ENCODE measurements around the gene NLGN1.

NLGN1 gene

GRCh38 chr3:173567997-173568396 lies 170.5 kb downstream of the NLGN1 start:
- TF ChIP-seq SIN3A (IDR thresholded peaks at IDR 0.05; ENCODE audit: borderline replicate concordance, insufficient read depth, low read length) = no peak
- TF ChIP-seq, protein P1, sequence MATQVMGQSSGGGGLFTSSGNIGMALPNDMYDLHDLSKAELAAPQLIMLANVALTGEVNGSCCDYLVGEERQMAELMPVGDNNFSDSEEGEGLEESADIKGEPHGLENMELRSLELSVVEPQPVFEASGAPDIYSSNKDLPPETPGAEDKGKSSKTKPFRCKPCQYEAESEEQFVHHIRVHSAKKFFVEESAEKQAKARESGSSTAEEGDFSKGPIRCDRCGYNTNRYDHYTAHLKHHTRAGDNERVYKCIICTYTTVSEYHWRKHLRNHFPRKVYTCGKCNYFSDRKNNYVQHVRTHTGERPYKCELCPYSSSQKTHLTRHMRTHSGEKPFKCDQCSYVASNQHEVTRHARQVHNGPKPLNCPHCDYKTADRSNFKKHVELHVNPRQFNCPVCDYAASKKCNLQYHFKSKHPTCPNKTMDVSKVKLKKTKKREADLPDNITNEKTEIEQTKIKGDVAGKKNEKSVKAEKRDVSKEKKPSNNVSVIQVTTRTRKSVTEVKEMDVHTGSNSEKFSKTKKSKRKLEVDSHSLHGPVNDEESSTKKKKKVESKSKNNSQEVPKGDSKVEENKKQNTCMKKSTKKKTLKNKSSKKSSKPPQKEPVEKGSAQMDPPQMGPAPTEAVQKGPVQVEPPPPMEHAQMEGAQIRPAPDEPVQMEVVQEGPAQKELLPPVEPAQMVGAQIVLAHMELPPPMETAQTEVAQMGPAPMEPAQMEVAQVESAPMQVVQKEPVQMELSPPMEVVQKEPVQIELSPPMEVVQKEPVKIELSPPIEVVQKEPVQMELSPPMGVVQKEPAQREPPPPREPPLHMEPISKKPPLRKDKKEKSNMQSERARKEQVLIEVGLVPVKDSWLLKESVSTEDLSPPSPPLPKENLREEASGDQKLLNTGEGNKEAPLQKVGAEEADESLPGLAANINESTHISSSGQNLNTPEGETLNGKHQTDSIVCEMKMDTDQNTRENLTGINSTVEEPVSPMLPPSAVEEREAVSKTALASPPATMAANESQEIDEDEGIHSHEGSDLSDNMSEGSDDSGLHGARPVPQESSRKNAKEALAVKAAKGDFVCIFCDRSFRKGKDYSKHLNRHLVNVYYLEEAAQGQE (IDR thresholded peaks at IDR 0.05; ENCODE audit: insufficient read depth in 1 of 2, low read depth in 2 of 2, low read length in 2 of 2) = no peak
- TF ChIP-seq POLR2AphosphoS5 (IDR thresholded peaks at IDR 0.05; ENCODE audit: low read depth, low read length) = no peak
- no peak for TF ChIP-seq TAF1 (IDR thresholded peaks at IDR 0.05; ENCODE audit: borderline replicate concordance, insufficient read depth, low read length)
- TF ChIP-seq FOXP2 (optimal IDR thresholded peaks at IDR 0.05; ENCODE audit: borderline replicate concordance, extremely low read depth, extremely low read length, insufficient read depth) = no peak

- TF ChIP-seq POLR2AphosphoS5 (IDR thresholded peaks at IDR 0.05; ENCODE audit: low read depth, low read length) = no peak
- TF ChIP-seq, protein P1 (IDR thresholded peaks at IDR 0.05; ENCODE audit: insufficient read depth in 1 of 2, low read depth in 2 of 2, low read length in 2 of 2) = no peak
- TF ChIP-seq FOXP2 (optimal IDR thresholded peaks at IDR 0.05; ENCODE audit: borderline replicate concordance, extremely low read depth, extremely low read length, insufficient read depth) = no peak
- no peak for TF ChIP-seq TAF1 (IDR thresholded peaks at IDR 0.05; ENCODE audit: borderline replicate concordance, insufficient read depth, low read length)
- TF ChIP-seq SIN3A (IDR thresholded peaks at IDR 0.05; ENCODE audit: borderline replicate concordance, insufficient read depth, low read length) = no peak
Measured at GRCh38 chr3:173568623-173569022, 171.1 kb downstream of the NLGN1 start.

- TF ChIP-seq, protein P1 (IDR thresholded peaks at IDR 0.05; ENCODE audit: insufficient read depth in 1 of 2, low read depth in 2 of 2, low read length in 2 of 2) = no peak
- no peak for TF ChIP-seq POLR2AphosphoS5 (IDR thresholded peaks at IDR 0.05; ENCODE audit: low read depth, low read length)
- no peak for TF ChIP-seq FOXP2 (optimal IDR thresholded peaks at IDR 0.05; ENCODE audit: borderline replicate concordance, extremely low read depth, extremely low read length, insufficient read depth)
- TF ChIP-seq SIN3A (IDR thresholded peaks at IDR 0.05; ENCODE audit: borderline replicate concordance, insufficient read depth, low read length) = no peak
Measured at GRCh38 chr3:173583496-173583895, 186.0 kb downstream of the NLGN1 start.

DNA sequence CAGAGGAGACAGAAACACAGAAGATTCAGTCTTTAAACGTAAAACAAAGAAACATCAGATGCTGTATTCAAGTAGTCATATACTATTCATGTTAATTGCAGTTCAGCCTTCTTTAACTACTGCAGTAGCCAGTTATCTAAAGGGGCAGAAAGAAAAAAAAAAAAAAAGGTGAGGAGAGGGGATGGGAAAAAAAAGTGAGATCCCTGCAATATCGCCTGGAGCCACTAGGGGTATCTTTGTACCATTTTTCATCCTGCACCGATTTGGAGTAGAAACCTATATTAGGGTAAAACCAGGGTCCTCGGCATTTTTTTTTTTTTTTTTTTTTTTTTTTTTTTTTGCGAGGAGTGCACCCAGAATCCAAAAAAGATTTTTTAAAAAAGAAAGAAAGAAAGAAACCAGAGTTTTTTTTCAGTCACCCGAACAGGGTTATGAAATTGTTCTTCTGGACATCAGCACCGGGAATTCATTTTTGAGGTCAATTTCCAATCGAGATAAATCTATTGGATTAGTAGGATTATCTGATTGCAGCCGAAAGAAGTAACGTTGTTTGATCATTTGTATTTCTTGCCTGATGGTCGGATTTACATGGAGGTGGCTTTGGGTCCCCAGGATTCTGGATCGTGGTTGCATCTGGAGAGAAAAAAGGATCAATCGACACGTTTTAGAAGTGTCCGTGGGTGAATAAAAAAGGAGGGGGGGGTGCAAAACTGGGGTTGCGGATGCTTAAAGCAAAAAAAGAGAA lies 186.7 kb downstream of the NLGN1 start:
- TF ChIP-seq, protein P1 (IDR thresholded peaks at IDR 0.05; ENCODE audit: insufficient read depth in 1 of 2, low read depth in 2 of 2, low read length in 2 of 2) = no peak
